Right lobe of liver (tissue), 6 donors: ENCODE results near the gene MAP2K2. TPM values are rescaled to one million over a fixed set of nuclear protein-coding genes. Genes with fewer than 3 reads are reported as not detected.

Experiments used
- ATAC-seq, 4 donors: fragments of 200-7000 bp; cut with Tn5 transposase; one replicate each; pipeline ENCODE4 v1.9.1; 2020; ENCODE audit warnings: mild to moderate bottlenecking in 4 of 4, moderate library complexity in 4 of 4
- DNase-seq, 3 donors: peaks; one replicate each; pipeline ENCODE4 v3.0.0-alpha.2; 2020
- H3K27ac ChIP-seq, 3 donors: fragments of 200-600 bp; one replicate each; pipeline ENCODE4 v1.8.0; 2022
- H3K27me3 ChIP-seq, 2 donors: fragments of 200-600 bp; one replicate each; pipeline ENCODE4 v1.8.0; 2022
- H3K36me3 ChIP-seq, 4 donors: fragments of 200-600 bp; sonication (generic) in 1 of 4; one replicate each; pipeline versions ENCODE4 v1.5.1 to v1.8.0; 2017 to 2022; ENCODE audit warnings: control low read depth in 1 of 4
- H3K4me1 ChIP-seq, 4 donors: fragments of 200-600 bp; sonication (generic) in 1 of 4; one replicate each; pipeline versions ENCODE4 v1.5.1 to v1.8.0; 2017 to 2022; ENCODE audit warnings: control low read depth in 1 of 4
- H3K4me3 ChIP-seq, 3 donors: fragments of 200-600 bp; one replicate each; pipeline ENCODE4 v1.8.0; 2022
- H3K9me3 ChIP-seq, 4 donors: fragments of 200-600 bp; sonication (generic) in 1 of 4; one replicate each; pipeline versions ENCODE4 v1.5.1 to v1.8.0; 2017 to 2022; ENCODE audit warnings: control low read depth in 1 of 4
- POLR2A ChIP-seq: fragments of 450-650 bp; IDR thresholded peaks from one replicate; pipeline ENCODE4 v1.6.1; 2017; ENCODE audit warnings: antibody characterized with exemption, mild to moderate bottlenecking
- WGBS: methylation state at CpG from one replicate; pipeline ENCODE4 v1.1.6; 2018; ENCODE audit warnings: low coverage, low lambda C conversion rate; ENCODE audit not compliant: insufficient coverage; ENCODE audit errors: missing lambda C conversion rate; 5-methylcytosine and 5-hydroxymethylcytosine counted together
- intact Hi-C, 2 donors: fragments of 100-400 bp; cut with DNase I; formaldehyde crosslinking; loops; one replicate each; pipeline versions ENCODE4 v1.11.2 to v1.14.1; 2022
- total RNA-seq, 6 experiments: library from RNA; depleted of rRNA in 2 of 6; stranded (reverse); fragments of >200 nt in 2 of 6; fragmentation: NEBNext Ultra II Directional in 3 of 6; extraction: Animal tissue kit (Norgen Biotek cat#: 25700) in 3 of 6; gene quantifications; one replicate each; pipeline versions ENCODE4 v1.1.0 to v1.2.4, GENCODE V29; 2016 to 2023
- TF ChIP-seq, protein P1 (sequence below), 4 donors: fragments of 200-600 bp in 3 of 4; fragments of 450-650 bp in 1 of 4; IDR thresholded peaks; one replicate each; pipeline versions ENCODE4 v1.5.1 to v1.8.0; 2016 to 2022; ENCODE audit warnings: antibody characterized with exemption in 4 of 4, mild to moderate bottlenecking in 2 of 4
- donor health status: DM: no; HTN: yes; CAD: no.
- donor health status: DM: no; HTN: no; CAD: no.
- donor health status: DM: no; HTN: no; CAD: no.
- donor health status: DM: no; HTN: yes; CAD: no.
- donor health status: DM: no; HTN: yes; CAD: no.

Gene MAP2K2
- total RNA-seq, 6 experiments from 2014 or later: 50.2 to 75.7 (median 59.8) TPM

DNA sequence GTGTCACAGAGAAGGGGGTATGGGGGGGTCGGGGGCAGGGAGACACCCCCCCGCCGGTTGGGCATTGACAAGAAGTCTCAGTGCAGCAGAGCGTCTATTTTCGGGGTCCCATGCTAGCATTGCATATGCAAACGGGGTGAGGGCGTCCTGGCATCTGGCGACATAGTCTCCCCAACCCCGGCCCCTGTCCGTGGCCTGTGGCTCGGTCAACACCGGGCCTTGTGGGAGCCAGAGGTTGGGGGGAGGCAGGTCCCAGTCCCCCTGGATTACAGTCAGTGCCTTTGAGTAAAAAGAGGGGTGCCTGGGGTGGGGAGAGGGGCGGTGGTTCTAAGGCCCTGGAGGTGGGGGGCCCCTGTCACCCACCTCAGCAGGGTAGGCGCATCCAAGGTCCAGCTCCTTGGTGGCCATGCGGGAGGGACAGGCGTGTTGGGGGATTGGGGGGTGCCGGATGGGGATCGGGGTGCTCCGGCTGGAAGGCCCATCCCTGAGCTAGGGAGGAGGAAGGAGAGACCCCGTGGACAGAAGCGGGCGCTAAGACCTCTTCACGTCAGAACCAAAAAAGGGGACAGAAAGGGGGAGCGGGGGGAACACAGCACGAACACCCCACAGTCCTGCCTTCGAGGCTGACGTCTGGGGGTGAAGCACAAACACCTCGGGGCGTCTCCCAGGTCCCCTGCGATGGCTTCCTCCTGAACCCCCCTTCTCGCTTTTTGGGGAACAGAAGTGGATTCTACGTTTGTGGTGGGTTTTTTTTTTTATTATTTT lies 78.1 kb downstream of the MAP2K2 start:
- Histone ChIP-seq H3K9me3 (no peaks in the 10 kb centered on the region), H3K4me3 (no peak overlapping the region), H3K36me3 (peaks cover 0 to 19% (median under 1%) of the 10 kb centered on the region in 4 donors), H3K27me3 (no peaks in the 10 kb centered on the region), H3K4me1 (no peaks in the 10 kb centered on the region), H3K27ac (no peak overlapping the region)
- WGBS: 89% methylated on average over 20 of the region's 32 CpGs
- no peak for ATAC-seq
- TF ChIP-seq, protein P1, sequence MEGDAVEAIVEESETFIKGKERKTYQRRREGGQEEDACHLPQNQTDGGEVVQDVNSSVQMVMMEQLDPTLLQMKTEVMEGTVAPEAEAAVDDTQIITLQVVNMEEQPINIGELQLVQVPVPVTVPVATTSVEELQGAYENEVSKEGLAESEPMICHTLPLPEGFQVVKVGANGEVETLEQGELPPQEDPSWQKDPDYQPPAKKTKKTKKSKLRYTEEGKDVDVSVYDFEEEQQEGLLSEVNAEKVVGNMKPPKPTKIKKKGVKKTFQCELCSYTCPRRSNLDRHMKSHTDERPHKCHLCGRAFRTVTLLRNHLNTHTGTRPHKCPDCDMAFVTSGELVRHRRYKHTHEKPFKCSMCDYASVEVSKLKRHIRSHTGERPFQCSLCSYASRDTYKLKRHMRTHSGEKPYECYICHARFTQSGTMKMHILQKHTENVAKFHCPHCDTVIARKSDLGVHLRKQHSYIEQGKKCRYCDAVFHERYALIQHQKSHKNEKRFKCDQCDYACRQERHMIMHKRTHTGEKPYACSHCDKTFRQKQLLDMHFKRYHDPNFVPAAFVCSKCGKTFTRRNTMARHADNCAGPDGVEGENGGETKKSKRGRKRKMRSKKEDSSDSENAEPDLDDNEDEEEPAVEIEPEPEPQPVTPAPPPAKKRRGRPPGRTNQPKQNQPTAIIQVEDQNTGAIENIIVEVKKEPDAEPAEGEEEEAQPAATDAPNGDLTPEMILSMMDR (IDR thresholded peaks at IDR 0.05): no peak
- no peak for TF ChIP-seq POLR2A
- DNase-seq: peak in 2 of 3 donors; percentile 44 to 50
- intact Hi-C loops: no loop called here

- Histone ChIP-seq H3K9me3 (no peaks in the 10 kb centered on the region), H3K27me3 (no peaks in the 10 kb centered on the region), H3K4me1 (no peaks in the 10 kb centered on the region), H3K4me3 (no peak overlapping the region), H3K27ac (no peak overlapping the region), H3K36me3 (peaks cover 0 to 19% (median under 1%) of the 10 kb centered on the region in 4 donors)
- TF ChIP-seq, protein P1 (IDR thresholded peaks at IDR 0.05): no peak
- no peak for TF ChIP-seq POLR2A
- ATAC-seq (no peak), DNase-seq (peak in 1 of 3 donors; percentile 43)
- 77% methylated on average over 11 of the region's 21 CpGs for WGBS
- intact Hi-C loops: no loop called here
Observed at GRCh38 chr19:4044990-4045465, 78.9 kb downstream of the MAP2K2 start.

GRCh38 chr19:4043966-4044715 lies 79.8 kb downstream of the MAP2K2 start:
- DNase-seq: peak in 1 of 3 donors; percentile 46

DNA sequence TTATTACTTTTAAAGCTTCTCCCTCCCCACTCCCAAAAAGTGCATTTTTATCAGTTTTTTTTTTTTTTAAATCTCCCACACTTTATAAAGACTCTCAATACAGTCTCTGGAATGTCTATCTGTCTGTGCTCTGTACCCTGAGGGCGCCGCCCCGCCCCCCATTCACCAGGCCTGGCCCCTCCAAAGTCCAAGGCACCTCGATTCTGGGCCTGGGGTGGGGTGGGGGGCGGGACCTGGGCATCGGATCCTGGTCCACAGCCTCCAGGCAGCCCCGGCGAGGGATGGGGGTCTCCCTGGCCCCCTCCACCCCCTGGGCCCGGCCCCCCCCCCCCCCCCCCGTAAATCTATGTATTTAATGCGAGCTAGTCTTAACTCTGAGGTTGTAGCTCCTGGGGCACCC lies 80.5 kb downstream of the MAP2K2 start:
- H3K4me1 ChIP-seq: no peaks in the 10 kb centered on the region
- ATAC-seq (no peak), DNase-seq (no peak)
- intact Hi-C loops: no loop called here
- TF ChIP-seq POLR2A: no peak
- TF ChIP-seq, protein P1 (IDR thresholded peaks at IDR 0.05): no peak
- no peak overlapping the region for H3K27ac ChIP-seq
- no peaks in the 10 kb centered on the region for H3K9me3 ChIP-seq
- no peak overlapping the region for H3K4me3 ChIP-seq
- H3K27me3 ChIP-seq: no peaks in the 10 kb centered on the region
- peaks cover 0 to 20% (median under 1%) of the 10 kb centered on the region in 4 donors for H3K36me3 ChIP-seq
- 93% methylated on average over 3 of the region's 11 CpGs for WGBS

More at GRCh38 chr19:4043966-4044715, 79.8 kb downstream of the MAP2K2 start:
- intact Hi-C loops: no loop called here
- no peak for ATAC-seq
- Histone ChIP-seq H3K36me3 (peaks cover 0 to 17% (median under 1%) of the 10 kb centered on the region in 4 donors), H3K9me3 (no peaks in the 10 kb centered on the region), H3K4me1 (no peaks in the 10 kb centered on the region), H3K4me3 (no peak overlapping the region), H3K27me3 (no peaks in the 10 kb centered on the region), H3K27ac (no peak overlapping the region)
- WGBS: 81% methylated on average over 23 of the region's 31 CpGs
- no peak for TF ChIP-seq POLR2A
- TF ChIP-seq, protein P1 (IDR thresholded peaks at IDR 0.05): no peak
